Measurements from ENCODE around the gene LRRC10B.
A peak's percentile ranks its signal among the peaks of the same experiment; 100 is the strongest.

The LRRC10B gene

DNA sequence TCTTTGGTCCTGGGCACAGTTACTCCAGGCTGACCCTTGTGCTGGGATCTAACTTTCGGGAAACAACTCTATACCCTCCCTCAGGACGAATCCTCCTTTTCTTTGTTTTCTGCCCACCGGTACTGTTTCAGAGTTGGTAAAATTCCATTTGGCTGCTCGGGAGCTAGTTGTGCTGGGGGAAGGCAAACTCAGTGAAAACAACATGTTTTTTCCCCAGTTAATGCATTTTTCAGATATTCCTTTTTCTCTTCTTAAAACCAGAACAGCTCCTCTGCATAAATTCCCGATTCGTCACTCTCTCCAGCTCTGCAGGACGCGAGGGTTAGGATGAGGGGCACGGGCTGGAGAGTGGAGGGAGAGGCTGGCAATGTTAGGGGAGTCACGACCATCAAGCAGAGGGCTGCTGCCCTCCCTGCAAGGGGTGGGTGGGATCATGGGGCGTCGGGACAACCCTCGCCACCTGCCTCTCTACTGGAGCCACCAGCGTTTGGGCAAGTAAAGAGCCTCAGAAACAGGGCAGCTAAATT is 31.3 kb downstream of the LRRC10B start:
- H3K27me3 ChIP-seq (replicated peaks in 2 of 5; ENCODE audit: control insufficient read depth in 4 of 5, insufficient read depth in 5 of 5, low read length in 4 of 5) = peaks cover 0 to 41% (median 15%) of the 10 kb centered on the region in 5 experiments
- H3K4me3 ChIP-seq (ENCODE audit: control insufficient read depth in 1 of 7, extremely low read depth in 1 of 7, insufficient read depth in 4 of 7, low read depth in 2 of 7, low read length in 6 of 7) = no peak overlapping the region
- H3K4me1 ChIP-seq (ENCODE audit: control extremely low read depth in 1 of 4, control insufficient read depth in 4 of 4, insufficient read depth in 4 of 4, low read length in 3 of 4) = peaks cover 0 to 1% (median 0%) of the 10 kb centered on the region in 4 experiments
- no peak overlapping the region for H3K27ac ChIP-seq (ENCODE audit: insufficient read depth in 1 of 2, low read depth in 1 of 2, low read length in 2 of 2, poor library complexity in 1 of 2, severe bottlenecking in 2 of 2)
- no peak for DNase-seq
- ChIA-PET CTCF (interaction anchor here (1.2 kb wide), 2 partner anchors 14 to 23 kb away, joined by 3 read pairs; no protein-coding TSS in a partner anchor), POLR2A (interaction anchor here (0.6 kb wide), 1 partner anchor 35 kb away, joined by 3 read pairs; no protein-coding TSS in a partner anchor)
- H3K9me3 ChIP-seq (ENCODE audit: control extremely low read depth in 1 of 5, control insufficient read depth in 4 of 5, insufficient read depth in 2 of 5, low read depth in 1 of 5, low read length in 4 of 5) = no peaks in the 10 kb centered on the region
- H3K36me3 ChIP-seq (ENCODE audit: control insufficient read depth in 4 of 4, insufficient read depth in 4 of 4, low read length in 3 of 4) = no peaks in the 10 kb centered on the region
- 67% methylated on average over 8 of the region's 14 CpGs for WGBS (ENCODE audit: insufficient coverage)

DNA sequence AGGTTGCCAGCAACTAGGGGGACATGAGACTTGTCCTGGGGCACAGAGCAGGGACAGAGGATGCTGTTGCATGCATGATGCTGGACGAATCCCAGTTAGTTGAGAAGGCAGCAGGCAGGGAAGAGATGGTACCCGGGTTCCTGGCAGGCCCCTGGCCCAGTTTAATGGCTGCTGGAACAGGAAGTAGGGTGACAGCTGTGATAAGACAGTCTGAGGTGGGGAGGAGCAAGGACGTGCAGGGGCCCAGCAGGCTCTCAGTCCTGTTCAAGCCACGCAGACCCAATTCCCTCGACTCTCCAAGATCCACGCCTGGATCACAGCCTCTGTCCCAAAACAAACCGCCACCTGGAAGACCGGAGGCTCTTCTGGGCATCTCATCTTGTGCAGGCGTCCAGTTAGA is 32.0 kb downstream of the LRRC10B start:
- ChIA-PET POLR2A (no interaction called here), CTCF (no interaction called here)
- H3K9me3 ChIP-seq (ENCODE audit: control extremely low read depth in 1 of 5, control insufficient read depth in 4 of 5, insufficient read depth in 2 of 5, low read depth in 1 of 5, low read length in 4 of 5) = no peaks in the 10 kb centered on the region
- H3K4me3 ChIP-seq (ENCODE audit: control insufficient read depth in 1 of 7, extremely low read depth in 1 of 7, insufficient read depth in 4 of 7, low read depth in 2 of 7, low read length in 6 of 7) = no peak overlapping the region
- 32% methylated on average over 6 of the region's 9 CpGs for WGBS (ENCODE audit: insufficient coverage)
- peaks cover 0 to 1% (median 0%) of the 10 kb centered on the region in 4 experiments for H3K4me1 ChIP-seq (ENCODE audit: control extremely low read depth in 1 of 4, control insufficient read depth in 4 of 4, insufficient read depth in 4 of 4, low read length in 3 of 4)
- H3K27me3 ChIP-seq (replicated peaks in 2 of 5; ENCODE audit: control insufficient read depth in 4 of 5, insufficient read depth in 5 of 5, low read length in 4 of 5) = peaks cover 0 to 41% (median 15%) of the 10 kb centered on the region in 5 experiments
- no peak overlapping the region for H3K27ac ChIP-seq (ENCODE audit: insufficient read depth in 1 of 2, low read depth in 1 of 2, low read length in 2 of 2, poor library complexity in 1 of 2, severe bottlenecking in 2 of 2)
- no peaks in the 10 kb centered on the region for H3K36me3 ChIP-seq (ENCODE audit: control insufficient read depth in 4 of 4, insufficient read depth in 4 of 4, low read length in 3 of 4)
- DNase-seq = no peak

DNA sequence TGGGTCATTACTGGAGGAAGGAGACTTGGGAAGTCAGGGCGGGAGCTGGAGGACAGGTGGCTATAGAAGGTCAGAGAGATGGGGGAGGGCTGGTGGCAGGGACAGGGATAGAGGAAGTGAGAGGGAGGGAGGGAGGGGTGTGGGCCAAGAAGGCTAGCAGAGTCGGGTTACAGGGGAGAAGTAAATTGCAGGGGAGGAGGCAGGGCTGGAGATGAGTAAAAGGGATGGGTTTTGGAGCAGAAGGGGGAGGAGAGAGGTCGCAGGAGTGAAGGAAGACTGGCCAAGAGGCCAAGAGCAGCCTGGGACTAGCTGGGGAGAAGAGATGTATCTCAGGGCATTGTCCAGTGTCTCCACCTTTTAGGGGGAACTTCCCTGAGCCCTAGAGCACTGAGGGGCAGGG is 33.0 kb downstream of the LRRC10B start:
- ChIA-PET CTCF (interaction anchor here (1.0 to 1.4 kb wide), 3 partner anchors 10 to 96 kb away, joined by 3 to 8 read pairs (median 6); no protein-coding TSS in a partner anchor), POLR2A (no interaction called here)
- Histone ChIP-seq H3K4me3 (ENCODE audit: control insufficient read depth in 1 of 7, extremely low read depth in 1 of 7, insufficient read depth in 4 of 7, low read depth in 2 of 7, low read length in 6 of 7) (no peak overlapping the region), H3K9me3 (ENCODE audit: control extremely low read depth in 1 of 5, control insufficient read depth in 4 of 5, insufficient read depth in 2 of 5, low read depth in 1 of 5, low read length in 4 of 5) (no peaks in the 10 kb centered on the region), H3K4me1 (ENCODE audit: control extremely low read depth in 1 of 4, control insufficient read depth in 4 of 4, insufficient read depth in 4 of 4, low read length in 3 of 4) (peaks cover 0 to 1% (median 0%) of the 10 kb centered on the region in 4 experiments), H3K36me3 (ENCODE audit: control insufficient read depth in 4 of 4, insufficient read depth in 4 of 4, low read length in 3 of 4) (no peaks in the 10 kb centered on the region), H3K27ac (ENCODE audit: insufficient read depth in 1 of 2, low read depth in 1 of 2, low read length in 2 of 2, poor library complexity in 1 of 2, severe bottlenecking in 2 of 2) (no peak overlapping the region), H3K27me3 (replicated peaks in 2 of 5; ENCODE audit: control insufficient read depth in 4 of 5, insufficient read depth in 5 of 5, low read length in 4 of 5) (peaks cover 0 to 40% (median 15%) of the 10 kb centered on the region in 5 experiments)
- WGBS (ENCODE audit: insufficient coverage) = 13% methylated on average over 1 of the region's 3 CpGs
- DNase-seq = peak in 2 of 3 donors; percentile 11 to 13

DNA sequence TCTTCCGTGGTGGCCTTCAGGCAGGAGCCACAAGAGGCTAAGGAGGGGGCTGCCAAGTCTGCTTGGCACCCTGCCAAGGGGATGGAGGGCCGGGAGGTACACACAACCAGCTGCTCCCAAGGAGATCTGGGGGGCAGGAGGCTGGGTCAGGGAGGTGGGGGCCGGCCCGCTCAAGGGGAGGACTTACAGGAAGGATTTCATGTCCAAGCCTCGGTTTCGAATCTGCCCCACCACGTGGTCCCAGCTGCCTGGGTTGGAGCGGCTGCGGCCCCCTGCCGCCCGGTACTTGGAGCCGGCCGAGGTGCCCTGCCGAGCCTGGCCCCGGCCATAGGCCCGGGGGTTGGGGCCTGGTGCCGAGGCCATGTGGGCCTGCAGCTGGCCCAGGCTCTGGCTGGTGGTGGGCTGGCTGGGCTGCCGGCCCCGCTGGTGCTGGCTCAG is 33.5 kb downstream of the LRRC10B start:
- no peaks in the 10 kb centered on the region for H3K9me3 ChIP-seq (ENCODE audit: control extremely low read depth in 1 of 5, control insufficient read depth in 4 of 5, insufficient read depth in 2 of 5, low read depth in 1 of 5, low read length in 4 of 5)
- H3K36me3 ChIP-seq (ENCODE audit: control insufficient read depth in 4 of 4, insufficient read depth in 4 of 4, low read length in 3 of 4) = no peaks in the 10 kb centered on the region
- POLR2A ChIA-PET = no interaction called here
- peaks cover 0 to 1% (median 0%) of the 10 kb centered on the region in 4 experiments for H3K4me1 ChIP-seq (ENCODE audit: control extremely low read depth in 1 of 4, control insufficient read depth in 4 of 4, insufficient read depth in 4 of 4, low read length in 3 of 4)
- no peak for DNase-seq
- no peak overlapping the region for H3K27ac ChIP-seq (ENCODE audit: insufficient read depth in 1 of 2, low read depth in 1 of 2, low read length in 2 of 2, poor library complexity in 1 of 2, severe bottlenecking in 2 of 2)
- CTCF ChIA-PET = interaction anchor here (1.0 to 1.4 kb wide), 3 partner anchors 11 to 96 kb away, joined by 3 to 8 read pairs (median 6); no protein-coding TSS in a partner anchor
- peaks cover 0 to 41% (median 15%) of the 10 kb centered on the region in 5 experiments for H3K27me3 ChIP-seq (replicated peaks in 2 of 5; ENCODE audit: control insufficient read depth in 4 of 5, insufficient read depth in 5 of 5, low read length in 4 of 5)
- 56% methylated on average over 18 of the region's 19 CpGs for WGBS (ENCODE audit: insufficient coverage)
- H3K4me3 ChIP-seq (ENCODE audit: control insufficient read depth in 1 of 7, extremely low read depth in 1 of 7, insufficient read depth in 4 of 7, low read depth in 2 of 7, low read length in 6 of 7) = no peak overlapping the region

DNA sequence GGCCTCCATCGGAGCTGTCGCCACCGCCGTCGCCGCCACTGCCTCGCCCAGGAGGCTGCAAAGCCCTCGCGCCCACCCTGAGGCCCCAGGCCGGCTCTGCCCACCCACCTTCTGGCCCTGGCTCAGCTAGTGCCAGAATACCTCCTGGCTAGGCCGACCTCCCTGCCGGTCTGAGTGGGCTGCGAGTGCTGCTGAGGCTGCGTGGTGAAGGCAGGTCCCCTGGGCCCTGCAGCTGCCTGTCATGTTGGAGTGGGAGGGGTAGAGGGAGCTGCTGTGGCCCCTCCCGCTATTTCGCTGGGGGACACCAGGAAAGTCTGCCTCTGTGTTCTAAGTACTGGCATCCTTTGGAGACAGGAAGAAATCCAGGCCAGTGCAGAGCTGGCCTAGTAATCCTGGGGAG is 34.2 kb downstream of the LRRC10B start:
- POLR2A ChIA-PET = no interaction called here
- H3K9me3 ChIP-seq (ENCODE audit: control extremely low read depth in 1 of 5, control insufficient read depth in 4 of 5, insufficient read depth in 2 of 5, low read depth in 1 of 5, low read length in 4 of 5) = no peaks in the 10 kb centered on the region
- H3K4me3 ChIP-seq (ENCODE audit: control insufficient read depth in 1 of 7, extremely low read depth in 1 of 7, insufficient read depth in 4 of 7, low read depth in 2 of 7, low read length in 6 of 7) = no peak overlapping the region
- no peaks in the 10 kb centered on the region for H3K36me3 ChIP-seq (ENCODE audit: control insufficient read depth in 4 of 4, insufficient read depth in 4 of 4, low read length in 3 of 4)
- CTCF ChIA-PET = interaction anchor here (0.9 kb wide), 1 partner anchor 11 kb away, joined by 3 read pairs; no protein-coding TSS in a partner anchor
- H3K27ac ChIP-seq (ENCODE audit: insufficient read depth in 1 of 2, low read depth in 1 of 2, low read length in 2 of 2, poor library complexity in 1 of 2, severe bottlenecking in 2 of 2) = no peak overlapping the region
- DNase-seq = no peak
- peaks cover 0 to 44% (median 15%) of the 10 kb centered on the region in 5 experiments for H3K27me3 ChIP-seq (replicated peaks in 2 of 5; ENCODE audit: control insufficient read depth in 4 of 5, insufficient read depth in 5 of 5, low read length in 4 of 5)
- WGBS (ENCODE audit: insufficient coverage) = 96% methylated on average over 16 of the region's 16 CpGs
- peaks cover 0 to 1% (median 0%) of the 10 kb centered on the region in 4 experiments for H3K4me1 ChIP-seq (ENCODE audit: control extremely low read depth in 1 of 4, control insufficient read depth in 4 of 4, insufficient read depth in 4 of 4, low read length in 3 of 4)

DNA sequence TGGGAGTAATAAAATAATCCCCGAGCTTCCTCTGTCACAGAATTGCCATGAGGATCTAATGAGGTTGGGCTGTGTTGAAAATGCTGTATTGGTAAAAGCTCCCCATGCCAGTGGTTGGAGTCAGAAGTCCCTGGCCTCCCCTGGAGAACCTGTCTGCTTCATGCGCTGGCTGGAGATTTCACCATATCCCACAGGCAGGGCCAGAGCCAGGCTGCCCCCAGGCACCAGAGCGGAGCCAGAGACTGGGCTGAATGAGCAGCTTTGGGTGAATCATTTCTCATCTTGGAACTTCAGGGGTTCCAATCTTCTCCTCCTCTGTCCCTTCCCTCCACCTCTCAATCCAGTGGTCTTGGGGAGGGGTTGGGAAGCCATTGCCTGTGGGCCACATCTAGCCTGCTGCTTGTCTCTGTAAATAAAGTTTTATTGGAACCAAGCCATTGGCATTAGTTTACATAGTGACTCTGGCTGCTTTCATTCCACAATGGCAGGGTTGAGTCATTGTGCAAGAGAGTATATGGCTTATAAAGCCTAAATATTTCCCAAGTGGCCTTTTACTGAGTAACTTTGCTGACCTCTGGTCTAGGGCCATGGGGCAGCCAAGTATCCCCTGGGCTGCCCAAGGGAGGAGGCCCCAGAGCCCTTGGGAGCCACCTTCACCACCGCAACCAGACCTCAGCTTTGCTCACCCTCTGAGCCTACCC is 35.2 kb downstream of the LRRC10B start:
- Histone ChIP-seq H3K9me3 (ENCODE audit: control extremely low read depth in 1 of 5, control insufficient read depth in 4 of 5, insufficient read depth in 2 of 5, low read depth in 1 of 5, low read length in 4 of 5) (no peaks in the 10 kb centered on the region), H3K27me3 (replicated peaks in 2 of 5; ENCODE audit: control insufficient read depth in 4 of 5, insufficient read depth in 5 of 5, low read length in 4 of 5) (peaks cover 0 to 44% (median 15%) of the 10 kb centered on the region in 5 experiments), H3K4me3 (ENCODE audit: control insufficient read depth in 1 of 7, extremely low read depth in 1 of 7, insufficient read depth in 4 of 7, low read depth in 2 of 7, low read length in 6 of 7) (no peak overlapping the region), H3K27ac (ENCODE audit: insufficient read depth in 1 of 2, low read depth in 1 of 2, low read length in 2 of 2, poor library complexity in 1 of 2, severe bottlenecking in 2 of 2) (no peak overlapping the region), H3K36me3 (ENCODE audit: control insufficient read depth in 4 of 4, insufficient read depth in 4 of 4, low read length in 3 of 4) (no peaks in the 10 kb centered on the region), H3K4me1 (ENCODE audit: control extremely low read depth in 1 of 4, control insufficient read depth in 4 of 4, insufficient read depth in 4 of 4, low read length in 3 of 4) (peaks cover 0 to 1% (median 0%) of the 10 kb centered on the region in 4 experiments)
- POLR2A ChIA-PET = no interaction called here
- DNase-seq = no peak
- CTCF ChIA-PET = interaction anchor here (1.7 to 1.9 kb wide), 2 partner anchors 25 to 67 kb away, joined by 5 to 7 read pairs; no protein-coding TSS in a partner anchor
- 100% methylated on average over 2 of the region's 4 CpGs for WGBS (ENCODE audit: insufficient coverage)

DNA sequence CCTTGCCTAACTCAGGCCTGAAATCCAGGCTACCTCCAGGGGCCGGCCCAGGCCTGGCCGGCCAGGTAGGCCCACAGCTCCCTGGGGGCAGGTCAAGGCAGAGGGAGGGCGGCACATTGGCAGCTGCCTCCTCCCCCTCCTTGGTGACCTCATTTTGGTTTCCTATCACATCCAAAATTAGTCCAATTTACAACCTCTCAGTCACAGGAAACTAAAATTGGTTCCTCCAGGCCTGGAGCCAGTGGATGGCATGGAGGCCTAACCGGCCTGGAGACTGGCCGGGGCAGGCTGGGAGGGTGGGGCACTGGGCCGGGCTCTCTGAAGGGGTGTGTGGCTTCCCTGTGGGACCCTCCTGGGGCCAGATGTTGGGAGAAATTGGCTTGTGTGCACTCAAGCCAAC is 35.9 kb downstream of the LRRC10B start:
- Histone ChIP-seq H3K27me3 (replicated peaks in 2 of 5; ENCODE audit: control insufficient read depth in 4 of 5, insufficient read depth in 5 of 5, low read length in 4 of 5) (peaks cover 0 to 37% (median 14%) of the 10 kb centered on the region in 5 experiments), H3K4me3 (ENCODE audit: control insufficient read depth in 1 of 7, extremely low read depth in 1 of 7, insufficient read depth in 4 of 7, low read depth in 2 of 7, low read length in 6 of 7) (no peak overlapping the region), H3K27ac (ENCODE audit: insufficient read depth in 1 of 2, low read depth in 1 of 2, low read length in 2 of 2, poor library complexity in 1 of 2, severe bottlenecking in 2 of 2) (no peak overlapping the region), H3K4me1 (ENCODE audit: control extremely low read depth in 1 of 4, control insufficient read depth in 4 of 4, insufficient read depth in 4 of 4, low read length in 3 of 4) (peaks cover 0 to 1% (median 0%) of the 10 kb centered on the region in 4 experiments), H3K9me3 (ENCODE audit: control extremely low read depth in 1 of 5, control insufficient read depth in 4 of 5, insufficient read depth in 2 of 5, low read depth in 1 of 5, low read length in 4 of 5) (no peaks in the 10 kb centered on the region), H3K36me3 (ENCODE audit: control insufficient read depth in 4 of 4, insufficient read depth in 4 of 4, low read length in 3 of 4) (no peaks in the 10 kb centered on the region)
- POLR2A ChIA-PET = no interaction called here
- DNase-seq = no peak
- 90% methylated on average over 6 of the region's 6 CpGs for WGBS (ENCODE audit: insufficient coverage)
- CTCF ChIA-PET = interaction anchor here (1.0 to 1.9 kb wide), 7 partner anchors 8 to 101 kb away, joined by 3 to 7 read pairs (median 4); no protein-coding TSS in a partner anchor
